GM19372 (cell line): ENCODE data around the gene EMILIN2.
A peak's percentile ranks its signal among the peaks of the same experiment; 100 is the strongest.

Experiments
- ATAC-seq: cut with Tn5 transposase; IDR thresholded peaks from one replicate; pipeline ENCODE4 v1.9.1; 2021; ENCODE audit warnings: mild to moderate bottlenecking, low read depth, moderate library complexity; ENCODE audit not compliant: unreplicated experiment

The EMILIN2 gene

GRCh38 chr18:2896990-2897389, 50.2 kb downstream of the EMILIN2 start:
- ATAC-seq: no peak

GRCh38 chr18:2897448-2898185, 50.8 kb downstream of the EMILIN2 start:
- no peak for ATAC-seq

- no peak for ATAC-seq
Measured at GRCh38 chr18:2898186-2898640, 51.4 kb downstream of the EMILIN2 start.

- no peak for ATAC-seq
Measured at GRCh38 chr18:2900684-2901422, 54.0 kb downstream of the EMILIN2 start.

- ATAC-seq: no peak
Measured at GRCh38 chr18:2901423-2901985, 54.7 kb downstream of the EMILIN2 start.

- no peak for ATAC-seq
Measured at GRCh38 chr18:2902327-2902726, 55.5 kb downstream of the EMILIN2 start.

- no peak for ATAC-seq
Measured at GRCh38 chr18:2903006-2903405, 56.2 kb downstream of the EMILIN2 start.

GRCh38 chr18:2905854-2906703, 59.3 kb downstream of the EMILIN2 start:
- ATAC-seq: peak; percentile 34

- peak; percentile 54 for ATAC-seq
Measured at GRCh38 chr18:2906704-2907549, 60.1 kb downstream of the EMILIN2 start.

GRCh38 chr18:2907550-2908135, 60.8 kb downstream of the EMILIN2 start:
- ATAC-seq: no peak

- ATAC-seq: no peak
Measured at GRCh38 chr18:2908166-2908945, 61.5 kb downstream of the EMILIN2 start.

- no peak for ATAC-seq
Measured at GRCh38 chr18:2908946-2909335, 62.1 kb downstream of the EMILIN2 start.

GRCh38 chr18:2909431-2910140, 62.8 kb downstream of the EMILIN2 start:
- ATAC-seq: no peak

GRCh38 chr18:2910261-2910660, 63.5 kb downstream of the EMILIN2 start:
- no peak for ATAC-seq

- no peak for ATAC-seq
Measured at GRCh38 chr18:2910751-2911425, 64.1 kb downstream of the EMILIN2 start.

GRCh38 chr18:2911533-2911932, 64.7 kb downstream of the EMILIN2 start:
- ATAC-seq: no peak
